Caco-2 (cell line): ENCODE measurements around the gene CERS3. TPM values are rescaled to one million over a fixed set of nuclear protein-coding genes. Genes with fewer than 3 reads are reported as not detected.

Experiments used
- BruUV-seq: library from RNA; stranded (reverse); fragments of 400-500 nt; replicated peaks from 2 replicates; lab custom pipeline; 2021; lab: Mats Ljungman, UMichigan
- CTCF ChIA-PET: fragments of 300-600 bp; sonication (Branson Sonifier 250); formaldehyde crosslinking; loops from one replicate; lab custom pipeline; 2022; ENCODE audit warnings: antibody characterized with exemption; lab: Charles Lee
- POLR2A ChIA-PET: fragments of 300-600 bp; sonication (Branson Sonifier 250); formaldehyde crosslinking; loops from one replicate; lab custom pipeline; 2022; ENCODE audit warnings: antibody characterized with exemption; lab: Charles Lee
- DNase-seq, 2 experiments: peaks; one replicate each; pipeline versions ENCODE4 v3.0.0 to v3.0.0-alpha.2; 2020 to 2022
- H3K27me3 ChIP-seq: replicated peaks from 2 replicates; pipeline ENCODE4 v1.6.0; 2011; ENCODE audit warnings: low read length; ENCODE audit not compliant: control insufficient read depth, insufficient read depth
- H3K36me3 ChIP-seq: 2 replicates; pipeline ENCODE4 v1.5.1; 2011; ENCODE audit warnings: low read length; ENCODE audit not compliant: control insufficient read depth, insufficient read depth
- H3K4me1 ChIP-seq: fragments of 250-450 bp; sonication (Bioruptor Pico); 2 replicates; pipeline ENCODE4 v1.5.1; 2020; ENCODE audit warnings: mild to moderate bottlenecking
- H3K4me3 ChIP-seq: 2 replicates; pipeline ENCODE4 v1.5.1; 2011; ENCODE audit warnings: low read depth, mild to moderate bottlenecking, control low read depth, low read length
- H3K9me3 ChIP-seq: fragments of 250-450 bp; sonication (Bioruptor Pico); 2 replicates; pipeline ENCODE4 v1.5.1; 2020; ENCODE audit warnings: mild to moderate bottlenecking, moderate library complexity
- H3K27ac Mint-ChIP-seq: one replicate; pipeline ENCODE4 v1.8.0; 2022; ENCODE audit warnings: mixed read lengths; ENCODE audit not compliant: unreplicated experiment
- H3K27me3 Mint-ChIP-seq: one replicate; pipeline ENCODE4 v1.8.0; 2022; ENCODE audit warnings: mixed read lengths; ENCODE audit not compliant: insufficient read depth, unreplicated experiment
- H3K36me3 Mint-ChIP-seq: one replicate; pipeline ENCODE4 v1.8.0; 2022; ENCODE audit warnings: mild to moderate bottlenecking, mixed read lengths; ENCODE audit not compliant: insufficient read depth, unreplicated experiment
- H3K4me1 Mint-ChIP-seq: one replicate; pipeline ENCODE4 v1.8.0; 2022; ENCODE audit warnings: low read depth, mixed read lengths; ENCODE audit not compliant: unreplicated experiment
- H3K4me3 Mint-ChIP-seq: one replicate; pipeline ENCODE4 v1.8.0; 2022; ENCODE audit warnings: mild to moderate bottlenecking, moderate library complexity, mixed read lengths; ENCODE audit not compliant: unreplicated experiment
- H3K9me3 Mint-ChIP-seq: one replicate; pipeline ENCODE4 v1.8.0; 2022; ENCODE audit warnings: mixed read lengths; ENCODE audit not compliant: unreplicated experiment
- CTCF ChIP-seq, 2 experiments: fragments of 200-600 bp in 1 of 2; IDR thresholded peaks; 1 replicate in 1 of 2; 2 replicates in 1 of 2; pipeline versions ENCODE4 v1.5.1 to v1.8.0; 2011 to 2022; ENCODE audit warnings: antibody characterized with exemption in 1 of 2, control low read depth in 1 of 2, inconsistent platforms in 1 of 2, low read depth in 1 of 2, low read length in 1 of 2, mild to moderate bottlenecking in 1 of 2, moderate library complexity in 1 of 2; ENCODE audit not compliant: insufficient read depth in 1 of 2, severe bottlenecking in 1 of 2, unreplicated experiment in 1 of 2
- intact Hi-C: fragments of 100-400 bp; cut with micrococcal nuclease; formaldehyde crosslinking; loops from one replicate; pipeline ENCODE4 v1.10.0; 2022; ENCODE audit not compliant: unreplicated experiment
- total RNA-seq: library from RNA; stranded (reverse); gene quantifications from 2 replicates; pipeline ENCODE4 v1.2.3, GENCODE V29; 2022

Gene CERS3
- total RNA-seq, 1 experiment from 2014 or later, result not detected

- Mint-ChIP-seq H3K9me3 (no peaks in the 10 kb centered on the region), H3K36me3 (no peaks in the 10 kb centered on the region), H3K27ac (no peak overlapping the region), H3K27me3 (peaks cover 9% of the 10 kb centered on the region), H3K4me3 (no peak overlapping the region), H3K4me1 (no peaks in the 10 kb centered on the region)
- no peaks in the 10 kb centered on the region for H3K27me3 ChIP-seq
- no peak for TF ChIP-seq CTCF (IDR thresholded peaks at IDR 0.05; ENCODE audit: insufficient read depth in 1 of 2, low read depth in 1 of 2, low read length in 1 of 2, severe bottlenecking in 1 of 2, unreplicated experiment in 1 of 2)
- no peaks in the 10 kb centered on the region for H3K36me3 ChIP-seq
- H3K4me3 ChIP-seq, result no peak overlapping the region
- intact Hi-C loops, result no loop called here
- DNase-seq, result no peak
- ChIA-PET POLR2A (no interaction called here), CTCF (no interaction called here)
- no peaks in the 10 kb centered on the region for H3K9me3 ChIP-seq
- H3K4me1 ChIP-seq, result no peaks in the 10 kb centered on the region
- BruUV-seq, result no TSS peak
These were observed 60.5 kb downstream of the CERS3 start for GRCh38 chr15:100468285-100468684.

GRCh38 chr15:100466073-100466472 is 62.7 kb downstream of the CERS3 start:
- POLR2A ChIA-PET, result no interaction called here
- intact Hi-C loops, result no loop called here
- peaks cover 11% of the 10 kb centered on the region for H3K27me3 Mint-ChIP-seq
- H3K27me3 ChIP-seq, result no peaks in the 10 kb centered on the region
- no peaks in the 10 kb centered on the region for H3K36me3 Mint-ChIP-seq
- no peak overlapping the region for H3K4me3 ChIP-seq
- H3K36me3 ChIP-seq, result no peaks in the 10 kb centered on the region
- CTCF ChIA-PET, result no interaction called here
- H3K4me1 ChIP-seq, result no peaks in the 10 kb centered on the region
- DNase-seq, result no peak
- H3K4me3 Mint-ChIP-seq, result no peak overlapping the region
- H3K27ac Mint-ChIP-seq, result no peak overlapping the region
- BruUV-seq, result no TSS peak
- H3K9me3 Mint-ChIP-seq, result no peaks in the 10 kb centered on the region
- no peaks in the 10 kb centered on the region for H3K4me1 Mint-ChIP-seq
- no peaks in the 10 kb centered on the region for H3K9me3 ChIP-seq
- TF ChIP-seq CTCF (IDR thresholded peaks at IDR 0.05; ENCODE audit: insufficient read depth in 1 of 2, low read depth in 1 of 2, low read length in 1 of 2, severe bottlenecking in 1 of 2, unreplicated experiment in 1 of 2), result no peak

- TF ChIP-seq CTCF (IDR thresholded peaks at IDR 0.05; ENCODE audit: insufficient read depth in 1 of 2, low read depth in 1 of 2, low read length in 1 of 2, severe bottlenecking in 1 of 2, unreplicated experiment in 1 of 2), result no peak
- no peaks in the 10 kb centered on the region for H3K36me3 Mint-ChIP-seq
- Histone ChIP-seq H3K27me3 (no peaks in the 10 kb centered on the region), H3K36me3 (no peaks in the 10 kb centered on the region), H3K4me3 (no peak overlapping the region), H3K9me3 (no peaks in the 10 kb centered on the region), H3K4me1 (no peaks in the 10 kb centered on the region)
- no peak overlapping the region for H3K4me3 Mint-ChIP-seq
- BruUV-seq, result no TSS peak
- CTCF ChIA-PET, result no interaction called here
- H3K9me3 Mint-ChIP-seq, result no peaks in the 10 kb centered on the region
- DNase-seq, result no peak
- H3K27ac Mint-ChIP-seq, result no peak overlapping the region
- intact Hi-C loops, result no loop called here
- peaks cover 6% of the 10 kb centered on the region for H3K27me3 Mint-ChIP-seq
- no peaks in the 10 kb centered on the region for H3K4me1 Mint-ChIP-seq
- POLR2A ChIA-PET, result no interaction called here
These were observed 63.9 kb downstream of the CERS3 start for GRCh38 chr15:100464888-100465287.
